Panc1 (cell line): ENCODE measurements around the gene FGD1. TPM values are rescaled to one million over a fixed set of nuclear protein-coding genes. Genes with fewer than 3 reads are reported as not detected.
"Not testable (repeated sequence)": the region's sequence is repeated elsewhere in the genome, so short reads cannot be mapped to it uniquely, and the experiment has no call there.

ENCODE experiments used
- ATAC-seq: fragments of 200-7000 bp; cut with Tn5 transposase; 2 replicates; pipeline ENCODE4 v1.9.1; 2020; ENCODE audit warnings: mild to moderate bottlenecking, moderate library complexity
- BruUV-seq: library from RNA; stranded (reverse); fragments of 400-500 nt; replicated peaks from 2 replicates; lab custom pipeline; 2021; lab: Mats Ljungman, UMichigan
- CTCF ChIA-PET: fragments of 300-600 bp; sonication (Branson Sonifier 250); formaldehyde crosslinking; loops from one replicate; lab custom pipeline; 2022; ENCODE audit warnings: antibody characterized with exemption; lab: Charles Lee
- POLR2A ChIA-PET: fragments of 300-600 bp; sonication (Branson Sonifier 250); formaldehyde crosslinking; loops from one replicate; lab custom pipeline; 2022; ENCODE audit warnings: antibody characterized with exemption; lab: Charles Lee
- DNase-seq: peaks from one replicate; pipeline ENCODE4 v3.0.0-alpha.2; 2010; ENCODE audit warnings: low read depth, low spot score
- H3K27ac ChIP-seq: 2 replicates; pipeline ENCODE4 v1.5.1; 2011; ENCODE audit warnings: mild to moderate bottlenecking, low read length, inconsistent platforms
- H3K27me3 ChIP-seq: fragments of 200-500 bp; sonication (Bioruptor generic); 2 replicates; pipeline ENCODE4 v1.6.0; 2014; ENCODE audit warnings: low read length, inconsistent platforms; ENCODE audit not compliant: control insufficient read depth, insufficient read depth
- H3K36me3 ChIP-seq: fragments of 200-500 bp; sonication (Bioruptor generic); 2 replicates; pipeline ENCODE4 v1.5.1; 2014; ENCODE audit warnings: inconsistent platforms, mild to moderate bottlenecking, low read length, moderate library complexity; ENCODE audit not compliant: control insufficient read depth, insufficient read depth
- H3K4me1 ChIP-seq: 2 replicates; pipeline ENCODE4 v1.5.1; 2011; ENCODE audit warnings: inconsistent platforms, mild to moderate bottlenecking, low read length, moderate library complexity; ENCODE audit not compliant: control insufficient read depth, insufficient read depth
- H3K4me3 ChIP-seq, 2 experiments: 2 replicates each; pipeline ENCODE4 v1.5.1; 2011 to 2012; ENCODE audit warnings: low read depth in 2 of 2, low read length in 2 of 2, mild to moderate bottlenecking in 2 of 2, inconsistent platforms in 1 of 2, moderate library complexity in 1 of 2
- H3K9me3 ChIP-seq: fragments of 200-500 bp; sonication (Bioruptor generic); 2 replicates; pipeline ENCODE4 v1.5.1; 2014; ENCODE audit warnings: low read depth, mild to moderate bottlenecking, inconsistent platforms, low read length, moderate library complexity; ENCODE audit not compliant: control insufficient read depth, insufficient read depth
- CTCF ChIP-seq: fragments of 450-650 bp; IDR thresholded peaks from 2 replicates; pipeline ENCODE4 v1.5.1; 2017; ENCODE audit warnings: mild to moderate bottlenecking
- POLR2AphosphoS5 ChIP-seq: IDR thresholded peaks from 2 replicates; pipeline ENCODE4 v1.6.1; 2012; ENCODE audit warnings: mild to moderate bottlenecking, low read depth, low read length, moderate library complexity
- REST ChIP-seq, 2 experiments: IDR thresholded peaks; 2 replicates each; pipeline ENCODE4 v1.6.1; 2011 to 2012; ENCODE audit warnings: low read depth in 2 of 2, control low read depth in 1 of 2, low read length in 1 of 2, mild to moderate bottlenecking in 1 of 2, moderate library complexity in 1 of 2; ENCODE audit not compliant: insufficient read depth in 1 of 2
- SIN3A ChIP-seq: IDR thresholded peaks from 2 replicates; pipeline ENCODE4 v1.6.1; 2012; ENCODE audit warnings: low read depth, mild to moderate bottlenecking, low read length, moderate library complexity, borderline replicate concordance; ENCODE audit not compliant: insufficient read depth
- TCF7L2 ChIP-seq: IDR thresholded peaks from 2 replicates; pipeline ENCODE4 v1.6.1; 2011; ENCODE audit warnings: mild to moderate bottlenecking, low read depth, low read length, inconsistent platforms
- in situ Hi-C: cut with HindIII; loops from 2 replicates; pipeline ENCODE4 v1.10.0; 2016; ENCODE audit warnings: low sequenced_read_pairs, low pct_unique_long_range_greater_than_20kb
- intact Hi-C: fragments of 100-400 bp; cut with micrococcal nuclease; formaldehyde crosslinking; loops from one replicate; pipeline ENCODE4 v1.10.0; 2022; ENCODE audit not compliant: unreplicated experiment
- total RNA-seq: library from RNA; stranded (reverse); gene quantifications from one replicate; pipeline ENCODE4 v1.2.1, GENCODE V29; 2021; ENCODE audit not compliant: unreplicated experiment

The FGD1 gene
- total RNA-seq, 1 experiment from 2014 or later: 14.1 TPM

GRCh38 chrX:54494166-54494988, 1.7 kb downstream of the FGD1 start:
- POLR2A ChIA-PET: no interaction called here
- Histone ChIP-seq H3K27ac (peak overlapping the region; percentile 63), H3K9me3 (no peaks in the 10 kb centered on the region), H3K4me1 (peaks cover 11% of the 10 kb centered on the region), H3K27me3 (no peaks in the 10 kb centered on the region), H3K36me3 (no peaks in the 10 kb centered on the region), H3K4me3 (peak overlapping the region; percentile 54 to 63)
- ATAC-seq (no peak), DNase-seq (no peak)
- intact Hi-C loops: no loop called here
- CTCF ChIA-PET: no interaction called here
- in situ Hi-C loops: no loop called here
- no TSS peak for BruUV-seq
- no peak for TF ChIP-seq TCF7L2
- no peak for TF ChIP-seq REST (IDR thresholded peaks at IDR 0.05; ENCODE audit: insufficient read depth in 1 of 2, low read depth in 2 of 2, low read length in 1 of 2)
- TF ChIP-seq SIN3A: no peak
- TF ChIP-seq CTCF: no peak
- no peak for TF ChIP-seq POLR2AphosphoS5

GRCh38 chrX:54492340-54492739, 3.7 kb downstream of the FGD1 start:
- no peak for TF ChIP-seq REST (IDR thresholded peaks at IDR 0.05; ENCODE audit: insufficient read depth in 1 of 2, low read depth in 2 of 2, low read length in 1 of 2)
- no peak for TF ChIP-seq SIN3A
- no peak for TF ChIP-seq POLR2AphosphoS5
- no peak for TF ChIP-seq TCF7L2
- TF ChIP-seq CTCF: no peak
- Histone ChIP-seq H3K27me3 (no peaks in the 10 kb centered on the region), H3K4me3 (no peak overlapping the region), H3K36me3 (no peaks in the 10 kb centered on the region), H3K9me3 (no peaks in the 10 kb centered on the region), H3K4me1 (peaks cover 11% of the 10 kb centered on the region), H3K27ac (no peak overlapping the region)
- POLR2A ChIA-PET: no interaction called here
- CTCF ChIA-PET: no interaction called here
- intact Hi-C loops (no loop called here), in situ Hi-C loops (no loop called here)
- DNase-seq (no peak), ATAC-seq (no peak)
- TSS peak; percentile 55 for BruUV-seq

GRCh38 chrX:54489819-54490218, 6.2 kb downstream of the FGD1 start:
- CTCF ChIA-PET, H3K4me3 ChIP-seq, in situ Hi-C loops, intact Hi-C loops, H3K36me3 ChIP-seq, H3K9me3 ChIP-seq, DNase-seq, H3K27me3 ChIP-seq, ATAC-seq, BruUV-seq, POLR2A ChIA-PET, H3K27ac ChIP-seq: not testable (repeated sequence)
- peaks cover 10% of the 10 kb centered on the region for H3K4me1 ChIP-seq
